ENCODE measurements around the gene PTBP1.

GRCh38 chr19:853014-853585, 55.8 kb downstream of the PTBP1 start:
- TF ChIP-seq CTCF (conservative IDR thresholded peaks at IDR 0.05 in 1 of 2, IDR thresholded peaks at IDR 0.05 in 1 of 2; ENCODE audit: low read depth in 1 of 2, low read length in 2 of 2): no peak
- no peak for TF ChIP-seq EZH2 (IDR thresholded peaks at IDR 0.05; ENCODE audit: low read length, missing control alignments)

Measured in fibroblast of lung (primary cell).